ENCODE measurements around the gene MYH13. TPM values are rescaled to one million over a fixed set of nuclear protein-coding genes. Genes with fewer than 3 reads are reported as not detected.

Gene MYH13
- total RNA-seq, 2 experiments from 2014 or later, result not detected

DNA sequence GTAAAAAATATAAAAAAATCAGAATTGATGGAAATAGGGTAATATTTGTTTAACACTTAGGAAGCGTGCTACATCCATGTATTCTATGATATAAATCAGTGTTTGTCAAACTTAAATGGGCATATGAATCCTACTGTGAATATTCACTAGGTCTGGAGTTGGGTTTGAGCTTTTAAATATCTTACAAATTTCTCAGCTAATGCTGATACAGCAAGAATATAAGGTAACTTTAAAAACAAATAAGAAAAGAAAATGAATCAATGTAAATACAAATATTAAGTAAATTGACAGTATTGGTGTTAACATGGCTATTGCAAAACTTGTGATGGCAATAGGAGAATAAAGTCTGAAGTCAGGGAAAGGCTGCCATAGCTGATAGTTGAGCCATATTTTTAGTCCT is 3.6 kb downstream of the MYH13 start:
- Histone ChIP-seq H3K4me3 (ENCODE audit: low read length) (no peak overlapping the region), H3K27me3 (ENCODE audit: control insufficient read depth in 1 of 2, insufficient read depth in 2 of 2, low read length in 2 of 2) (no peaks in the 10 kb centered on the region), H3K27ac (ENCODE audit: low read depth in 1 of 2, low read length in 2 of 2) (no peak overlapping the region), H3K9me3 (ENCODE audit: control insufficient read depth in 1 of 2, insufficient read depth in 1 of 2, low read length in 2 of 2) (no peaks in the 10 kb centered on the region), H3K36me3 (ENCODE audit: insufficient read depth, low read length) (no peaks in the 10 kb centered on the region), H3K4me1 (ENCODE audit: insufficient read depth, low read length) (no peaks in the 10 kb centered on the region)
- Mint-ChIP-seq H3K4me3 (no peak overlapping the region), H3K4me1 (ENCODE audit: low read depth) (no peaks in the 10 kb centered on the region), H3K27me3 (peaks cover 8% of the 10 kb centered on the region), H3K9me3 (no peaks in the 10 kb centered on the region), H3K36me3 (ENCODE audit: low read depth) (no peaks in the 10 kb centered on the region), H3K27ac (no peak overlapping the region)
- CTCF ChIA-PET, result no interaction called here
- TF ChIP-seq, protein P1, sequence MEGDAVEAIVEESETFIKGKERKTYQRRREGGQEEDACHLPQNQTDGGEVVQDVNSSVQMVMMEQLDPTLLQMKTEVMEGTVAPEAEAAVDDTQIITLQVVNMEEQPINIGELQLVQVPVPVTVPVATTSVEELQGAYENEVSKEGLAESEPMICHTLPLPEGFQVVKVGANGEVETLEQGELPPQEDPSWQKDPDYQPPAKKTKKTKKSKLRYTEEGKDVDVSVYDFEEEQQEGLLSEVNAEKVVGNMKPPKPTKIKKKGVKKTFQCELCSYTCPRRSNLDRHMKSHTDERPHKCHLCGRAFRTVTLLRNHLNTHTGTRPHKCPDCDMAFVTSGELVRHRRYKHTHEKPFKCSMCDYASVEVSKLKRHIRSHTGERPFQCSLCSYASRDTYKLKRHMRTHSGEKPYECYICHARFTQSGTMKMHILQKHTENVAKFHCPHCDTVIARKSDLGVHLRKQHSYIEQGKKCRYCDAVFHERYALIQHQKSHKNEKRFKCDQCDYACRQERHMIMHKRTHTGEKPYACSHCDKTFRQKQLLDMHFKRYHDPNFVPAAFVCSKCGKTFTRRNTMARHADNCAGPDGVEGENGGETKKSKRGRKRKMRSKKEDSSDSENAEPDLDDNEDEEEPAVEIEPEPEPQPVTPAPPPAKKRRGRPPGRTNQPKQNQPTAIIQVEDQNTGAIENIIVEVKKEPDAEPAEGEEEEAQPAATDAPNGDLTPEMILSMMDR (IDR thresholded peaks at IDR 0.05), result no peak
- ATAC-seq (ENCODE audit: poor library complexity), result no peak
- DNase-seq, result no peak
- POLR2A ChIA-PET, result no interaction called here
- intact Hi-C loops (cut with DNase I, micrococcal nuclease), result no loop called here

DNA sequence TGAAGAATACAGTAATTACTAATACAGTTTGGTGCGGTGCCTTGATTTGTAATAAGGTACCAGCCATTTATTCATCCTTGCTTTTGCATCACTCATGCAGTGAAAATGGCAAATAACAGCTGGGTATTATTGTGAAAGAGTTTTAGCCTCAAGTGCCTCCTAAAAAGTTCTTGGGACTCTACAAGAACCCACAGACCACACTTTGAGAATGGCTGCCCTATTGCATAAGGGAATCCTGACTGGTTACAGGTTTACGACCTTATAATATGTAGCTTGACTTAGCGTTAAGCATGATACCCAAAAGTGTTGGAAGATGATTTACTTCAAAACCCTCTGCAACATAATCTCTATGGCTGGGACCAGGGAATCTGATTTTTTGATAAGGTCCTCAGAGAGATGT is 4.2 kb downstream of the MYH13 start:
- TF ChIP-seq, protein P1 (IDR thresholded peaks at IDR 0.05), result no peak
- H3K4me3 Mint-ChIP-seq, result no peak overlapping the region
- no peaks in the 10 kb centered on the region for H3K9me3 Mint-ChIP-seq
- no peak for DNase-seq
- H3K27ac ChIP-seq (ENCODE audit: low read depth in 1 of 2, low read length in 2 of 2), result no peak overlapping the region
- H3K4me1 Mint-ChIP-seq (ENCODE audit: low read depth), result no peaks in the 10 kb centered on the region
- peaks cover 8% of the 10 kb centered on the region for H3K27me3 Mint-ChIP-seq
- no peaks in the 10 kb centered on the region for H3K36me3 Mint-ChIP-seq (ENCODE audit: low read depth)
- no peak overlapping the region for H3K4me3 ChIP-seq (ENCODE audit: low read length)
- POLR2A ChIA-PET, result no interaction called here
- CTCF ChIA-PET, result no interaction called here
- no peaks in the 10 kb centered on the region for H3K9me3 ChIP-seq (ENCODE audit: control insufficient read depth in 1 of 2, insufficient read depth in 1 of 2, low read length in 2 of 2)
- H3K4me1 ChIP-seq (ENCODE audit: insufficient read depth, low read length), result no peaks in the 10 kb centered on the region
- H3K27ac Mint-ChIP-seq, result no peak overlapping the region
- no peaks in the 10 kb centered on the region for H3K36me3 ChIP-seq (ENCODE audit: insufficient read depth, low read length)
- intact Hi-C loops (cut with DNase I, micrococcal nuclease), result no loop called here
- no peaks in the 10 kb centered on the region for H3K27me3 ChIP-seq (ENCODE audit: control insufficient read depth in 1 of 2, insufficient read depth in 2 of 2, low read length in 2 of 2)
- ATAC-seq (ENCODE audit: poor library complexity), result no peak

DNA sequence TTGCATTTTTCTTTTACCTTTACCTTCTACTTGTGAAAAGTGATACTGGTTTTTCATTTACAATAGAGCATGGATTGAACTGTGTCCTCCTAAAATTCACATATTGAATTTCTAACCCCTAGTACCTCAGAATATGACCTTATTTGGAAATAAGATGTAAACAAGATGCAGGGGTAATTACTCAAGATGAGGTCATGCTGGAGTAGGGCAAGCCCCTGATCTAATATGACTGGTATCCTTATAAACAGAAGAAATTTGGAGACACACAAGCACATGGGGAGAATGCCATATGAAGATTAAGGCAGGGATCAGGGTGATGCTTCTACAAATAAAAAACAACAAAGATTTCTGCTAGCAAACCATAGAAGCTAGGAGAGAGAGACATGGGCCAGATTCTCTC is 12.2 kb downstream of the MYH13 start:
- no peaks in the 10 kb centered on the region for H3K4me1 Mint-ChIP-seq (ENCODE audit: low read depth)
- no peak for DNase-seq
- TF ChIP-seq, protein P1 (IDR thresholded peaks at IDR 0.05), result no peak
- no peaks in the 10 kb centered on the region for H3K27me3 ChIP-seq (ENCODE audit: control insufficient read depth in 1 of 2, insufficient read depth in 2 of 2, low read length in 2 of 2)
- no peak overlapping the region for H3K27ac Mint-ChIP-seq
- peaks cover 0 to 3% of the 10 kb centered on the region in 2 experiments for H3K9me3 ChIP-seq (ENCODE audit: control insufficient read depth in 1 of 2, insufficient read depth in 1 of 2, low read length in 2 of 2)
- ATAC-seq (ENCODE audit: poor library complexity), result no peak
- no peak overlapping the region for H3K4me3 Mint-ChIP-seq
- no peaks in the 10 kb centered on the region for H3K4me1 ChIP-seq (ENCODE audit: insufficient read depth, low read length)
- intact Hi-C loops (cut with DNase I, micrococcal nuclease), result no loop called here
- H3K4me3 ChIP-seq (ENCODE audit: low read length), result no peak overlapping the region
- H3K27me3 Mint-ChIP-seq, result peaks cover 11% of the 10 kb centered on the region
- H3K9me3 Mint-ChIP-seq, result no peaks in the 10 kb centered on the region
- H3K27ac ChIP-seq (ENCODE audit: low read depth in 1 of 2, low read length in 2 of 2), result no peak overlapping the region
- POLR2A ChIA-PET, result no interaction called here
- no peaks in the 10 kb centered on the region for H3K36me3 Mint-ChIP-seq (ENCODE audit: low read depth)
- CTCF ChIA-PET, result no interaction called here
- no peaks in the 10 kb centered on the region for H3K36me3 ChIP-seq (ENCODE audit: insufficient read depth, low read length)

Data from CD4-positive, alpha-beta T cell (primary cell).